T-helper 1 cell (primary cell): Measurements from ENCODE around the gene PARP15.
A peak's percentile ranks its signal among the peaks of the same experiment; 100 is the strongest.
"Not testable (repeated sequence)": the region's sequence is repeated elsewhere in the genome, so short reads cannot be mapped to it uniquely, and the experiment has no call there.

Experiments
- DNase-seq, 5 donors: peaks; one replicate each; pipeline ENCODE4 v3.0.0-alpha.2; 2012 to 2020
- total RNA-seq, 4 donors: gene quantifications; one replicate each; lab custom pipeline; 2026; lab: John Stamatoyannopoulos, UW

PARP15 gene
- 68.2 to 110 (median 99.6) reads per million in 4 donors for total RNA-seq

GRCh38 chr3:122577409-122578031 is at the start of gene PARP15:
Gene PARP15 (plus strand): TSS chr3:122577650. CDS start chr3:122577668, 18 bp downstream.
- DNase-seq: peak in 4 of 5 donors; percentile 16 to 66 (median 22)

- DNase-seq: no peak
Measured at GRCh38 chr3:122530164-122530563, 47.3 kb upstream of the PARP15 start.

- DNase-seq: no peak
Measured at GRCh38 chr3:122533480-122533879, 44.0 kb upstream of the PARP15 start.

GRCh38 chr3:122533931-122534334 is 43.5 kb upstream of the PARP15 start:
- DNase-seq: peak in 1 of 5 donors; percentile 89

- DNase-seq: no peak
Measured at GRCh38 chr3:122535964-122536631, 41.4 kb upstream of the PARP15 start.

- DNase-seq: no peak
Measured at GRCh38 chr3:122536632-122537001, 40.8 kb upstream of the PARP15 start.

GRCh38 chr3:122538956-122539490 is 38.4 kb upstream of the PARP15 start:
- no peak for DNase-seq

GRCh38 chr3:122546151-122546550 is 31.3 kb upstream of the PARP15 start:
- no peak for DNase-seq

- no peak for DNase-seq
Measured at GRCh38 chr3:122548076-122548475, 29.4 kb upstream of the PARP15 start.

GRCh38 chr3:122548619-122549018 is 28.8 kb upstream of the PARP15 start:
- no peak for DNase-seq

- DNase-seq: no peak
Measured at GRCh38 chr3:122553171-122553570, 24.3 kb upstream of the PARP15 start.

GRCh38 chr3:122555275-122556071 is 22.0 kb upstream of the PARP15 start:
- no peak for DNase-seq

- no peak for DNase-seq
Measured at GRCh38 chr3:122557356-122557755, 20.1 kb upstream of the PARP15 start.

GRCh38 chr3:122558605-122559004 is 18.8 kb upstream of the PARP15 start:
- DNase-seq: no peak

GRCh38 chr3:122559906-122560305 is 17.5 kb upstream of the PARP15 start:
- DNase-seq: no peak

GRCh38 chr3:122560680-122561079 is 16.8 kb upstream of the PARP15 start:
- peak in 4 of 5 donors; percentile 23 to 75 (median 46) for DNase-seq

GRCh38 chr3:122562923-122563716 is 14.3 kb upstream of the PARP15 start:
- no peak for DNase-seq

GRCh38 chr3:122563717-122564025 is 13.8 kb upstream of the PARP15 start:
- peak in 1 of 5 donors; percentile 23 for DNase-seq

- peak; percentile 66 to 84 (median 74) for DNase-seq
Measured at GRCh38 chr3:122564155-122564912, 13.1 kb upstream of the PARP15 start, which contains the start of the genes DTX3L and PARP9. Gene DTX3L (plus strand): TSS chr3:122564338. CDS start chr3:122564427, 89 bp downstream. Gene PARP9 (minus strand): TSS chr3:122564300. CDS start chr3:122559620, 4,680 bp downstream.

GRCh38 chr3:122568131-122568530 is 9.3 kb upstream of the PARP15 start:
- not testable (repeated sequence) for DNase-seq

GRCh38 chr3:122568755-122569154 is 8.7 kb upstream of the PARP15 start:
- DNase-seq: no peak
